Mononuclear cell (primary cell): ENCODE results near the gene KDSR. TPM values are rescaled to one million over a fixed set of nuclear protein-coding genes. Genes with fewer than 3 reads are reported as not detected.

ENCODE experiments used
- total RNA-seq: library from RNA; depleted of rRNA; stranded (reverse); fragments of >200 nt; gene quantifications from one replicate; pipeline ENCODE4 v1.2.3, GENCODE V29; 2012

KDSR gene
- total RNA-seq, 1 donor, result 16.9 TPM

Other genes with a start within 250 kb of the KDSR start
- 78.2 TPM for gene BCL2, start 47.4 kb downstream of the KDSR start, total RNA-seq
- gene VPS4B, start 55.3 kb upstream of the KDSR start, total RNA-seq, result 40.8 TPM
- not detected for gene SERPINB5, start 109.8 kb upstream of the KDSR start, total RNA-seq
- gene SERPINB12, start 175.2 kb upstream of the KDSR start, total RNA-seq, result not detected
- gene SERPINB13, start 220.1 kb upstream of the KDSR start, total RNA-seq, result not detected